Cortex of kidney (tissue), 1 donor: ENCODE results near the gene AMFR.

ENCODE experiments used
- DNase-seq: peaks from one replicate; lab custom pipeline; 2025; lab: John Stamatoyannopoulos, UW

AMFR gene

GRCh38 chr16:56425439-56425832 is at the start of gene AMFR:
AMFR (minus strand) TSS chr16:56425545; CDS start chr16:56425327, 218 bp downstream.
- DNase-seq, result no peak

- no peak for DNase-seq
Observed at GRCh38 chr16:56470666-56471065, 45.3 kb upstream of the AMFR start.

GRCh38 chr16:56470232-56470631 is 44.9 kb upstream of the AMFR start:
- no peak for DNase-seq

GRCh38 chr16:56469748-56470147 is 44.4 kb upstream of the AMFR start:
- no peak for DNase-seq

GRCh38 chr16:56468800-56469199 is 43.5 kb upstream of the AMFR start:
- no peak for DNase-seq

GRCh38 chr16:56466344-56466743 is 41.0 kb upstream of the AMFR start:
- no peak for DNase-seq

- DNase-seq, result no peak
Observed at GRCh38 chr16:56463153-56463552, 37.8 kb upstream of the AMFR start.

GRCh38 chr16:56462064-56462796 is 36.9 kb upstream of the AMFR start:
- no peak for DNase-seq

- DNase-seq, result no peak
Observed at GRCh38 chr16:56460101-56460500, 34.8 kb upstream of the AMFR start.

GRCh38 chr16:56457927-56458470 is 32.7 kb upstream of the AMFR start:
- DNase-seq, result no peak

GRCh38 chr16:56451753-56452689 is 26.7 kb upstream of the AMFR start:
- DNase-seq, result no peak

GRCh38 chr16:56450986-56451752 is 25.8 kb upstream of the AMFR start, which contains the start of the genes NUDT21 and OGFOD1:
NUDT21 (minus strand) TSS chr16:56451332; CDS start chr16:56451202, 130 bp downstream.
OGFOD1 (plus strand) TSS chr16:56451554; CDS start chr16:56451613, 59 bp downstream.
- DNase-seq, result peak; percentile 47

GRCh38 chr16:56450275-56450985 is 25.1 kb upstream of the AMFR start:
- DNase-seq, result no peak

- DNase-seq, result no peak
Observed at GRCh38 chr16:56448005-56448404, 22.7 kb upstream of the AMFR start.

- no peak for DNase-seq
Observed at GRCh38 chr16:56447286-56447685, 21.9 kb upstream of the AMFR start.

- no peak for DNase-seq
Observed at GRCh38 chr16:56438038-56438437, 12.7 kb upstream of the AMFR start.

GRCh38 chr16:56436258-56436657 is 10.9 kb upstream of the AMFR start:
- DNase-seq, result no peak

- DNase-seq, result no peak
Observed at GRCh38 chr16:56428091-56428490, 2.7 kb upstream of the AMFR start.

GRCh38 chr16:56426585-56426984 is 1.2 kb upstream of the AMFR start:
- no peak for DNase-seq

- no peak for DNase-seq
Observed at GRCh38 chr16:56424791-56425438, 430 bp downstream of the AMFR start.

- no peak for DNase-seq
Observed at GRCh38 chr16:56424404-56424764, 961 bp downstream of the AMFR start.
